ENCODE data around the gene CNDP2.
A peak's percentile ranks its signal among the peaks of the same experiment; 100 is the strongest.

The CNDP2 gene

GRCh38 chr18:74465775-74466174 is 30.4 kb upstream of the CNDP2 start:
- no peak for DNase-seq (ENCODE audit: low read depth, low spot score)
- TF ChIP-seq CTCF (IDR thresholded peaks at IDR 0.05; ENCODE audit: insufficient read depth, low read length, missing control alignments), result no peak
- CTCF ChIA-PET, result interaction anchor here (2.0 kb wide), 1 partner anchor 11 kb away, joined by 7 read pairs; no protein-coding TSS in a partner anchor
- no peak overlapping the region for H3K4me3 ChIP-seq (ENCODE audit: low read depth, low read length)
- POLR2A ChIA-PET, result no interaction called here

- no peak for DNase-seq (ENCODE audit: low read depth, low spot score)
- H3K4me3 ChIP-seq (ENCODE audit: low read depth, low read length), result no peak overlapping the region
- POLR2A ChIA-PET, result no interaction called here
Observed at GRCh38 chr18:74468547-74469061, 27.6 kb upstream of the CNDP2 start.

GRCh38 chr18:74472312-74472711 is 23.9 kb upstream of the CNDP2 start:
- ChIA-PET POLR2A (no interaction called here), CTCF (no interaction called here)
- H3K4me3 ChIP-seq (ENCODE audit: low read depth, low read length), result no peak overlapping the region
- TF ChIP-seq CTCF (IDR thresholded peaks at IDR 0.05; ENCODE audit: insufficient read depth, low read length, missing control alignments), result no peak
- no peak for DNase-seq (ENCODE audit: low read depth, low spot score)

More at GRCh38 chr18:74468547-74469061, 27.6 kb upstream of the CNDP2 start:
- CTCF ChIA-PET, result no interaction called here
- no peak for TF ChIP-seq CTCF (IDR thresholded peaks at IDR 0.05; ENCODE audit: insufficient read depth, low read length, missing control alignments)

- ChIA-PET POLR2A (no interaction called here), CTCF (no interaction called here)
- TF ChIP-seq CTCF (IDR thresholded peaks at IDR 0.05; ENCODE audit: insufficient read depth, low read length, missing control alignments), result no peak
- no peak for DNase-seq (ENCODE audit: low read depth, low spot score)
- H3K4me3 ChIP-seq (ENCODE audit: low read depth, low read length), result no peak overlapping the region
Observed at GRCh38 chr18:74473976-74474640, 22.1 kb upstream of the CNDP2 start.

- POLR2A ChIA-PET, result no interaction called here
- H3K4me3 ChIP-seq (ENCODE audit: low read depth, low read length), result no peak overlapping the region
- DNase-seq (ENCODE audit: low read depth, low spot score), result no peak
- CTCF ChIA-PET, result interaction anchor here (1.0 to 2.1 kb wide), 3 partner anchors 10 to 276 kb away, joined by 3 to 7 read pairs (median 3); no protein-coding TSS in a partner anchor
- TF ChIP-seq CTCF (IDR thresholded peaks at IDR 0.05; ENCODE audit: insufficient read depth, low read length, missing control alignments), result peak; percentile 66
Observed at GRCh38 chr18:74476140-74476539, 20.0 kb upstream of the CNDP2 start.

- CTCF ChIA-PET, result interaction anchor here (2.1 kb wide), 1 partner anchor 11 kb away, joined by 7 read pairs; no protein-coding TSS in a partner anchor
- no peak for TF ChIP-seq CTCF (IDR thresholded peaks at IDR 0.05; ENCODE audit: insufficient read depth, low read length, missing control alignments)
- DNase-seq (ENCODE audit: low read depth, low spot score), result no peak
- H3K4me3 ChIP-seq (ENCODE audit: low read depth, low read length), result no peak overlapping the region
- POLR2A ChIA-PET, result no interaction called here
Observed at GRCh38 chr18:74477771-74478170, 18.4 kb upstream of the CNDP2 start.
